ENCODE data around the gene CHCHD3.

CHCHD3 gene

DNA sequence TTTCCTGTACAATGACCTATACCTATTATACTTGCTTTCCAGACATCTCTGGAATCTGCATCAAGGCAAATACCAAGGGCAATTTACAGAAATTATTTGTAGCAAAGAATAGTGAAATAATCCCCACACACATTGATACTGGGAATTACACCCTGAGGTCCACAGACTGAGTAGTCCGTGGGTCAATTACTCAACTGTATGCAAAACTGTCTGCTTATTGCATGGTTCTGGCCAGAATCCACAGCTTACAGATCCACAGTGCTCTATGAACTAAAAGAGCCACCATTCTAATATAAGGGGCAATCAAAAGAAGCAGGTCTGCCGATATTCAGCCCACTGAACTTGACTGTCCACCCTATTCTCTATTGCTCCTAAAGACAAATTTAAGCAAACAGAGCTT, 5.7 kb downstream of the CHCHD3 start:
- DNase-seq, result no peak

DNA sequence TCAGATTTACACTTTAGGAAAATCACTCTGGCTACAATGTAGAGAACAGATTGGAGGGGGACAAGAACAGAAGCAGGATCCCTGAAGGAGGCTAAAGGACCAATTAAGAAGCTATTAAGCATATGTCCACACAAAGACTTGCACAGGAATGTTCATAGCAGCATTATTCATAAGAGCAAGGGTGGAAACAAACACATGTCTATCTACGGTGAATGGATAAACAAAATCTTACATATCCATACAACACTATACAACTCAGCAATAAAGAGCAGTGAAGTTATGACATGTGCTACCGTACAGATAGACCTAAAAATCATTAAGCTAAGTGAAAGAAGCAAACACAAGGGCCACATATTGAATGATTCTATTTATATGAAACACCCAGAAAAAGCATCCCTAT, 10.4 kb downstream of the CHCHD3 start:
- DNase-seq, result no peak

DNA sequence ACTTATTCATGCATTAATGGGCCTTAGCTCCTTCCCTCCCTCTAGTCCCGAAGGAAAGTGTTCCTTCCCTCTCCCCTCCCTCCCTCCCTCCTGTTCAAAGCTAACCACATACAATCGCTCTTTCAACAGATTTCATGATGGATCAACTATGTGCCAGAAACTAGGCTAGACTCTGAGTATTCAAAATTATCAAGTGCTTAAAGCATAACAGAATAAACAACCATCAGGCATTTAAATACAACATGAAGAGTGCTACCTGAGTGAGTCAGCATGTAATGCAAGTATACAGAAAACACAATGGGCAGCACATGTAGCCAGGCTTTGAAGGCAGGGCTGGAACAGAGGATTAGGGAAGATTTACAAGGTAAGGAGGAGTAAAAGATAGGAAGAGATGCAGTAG, 11.3 kb downstream of the CHCHD3 start:
- DNase-seq, result peak; percentile 43

DNA sequence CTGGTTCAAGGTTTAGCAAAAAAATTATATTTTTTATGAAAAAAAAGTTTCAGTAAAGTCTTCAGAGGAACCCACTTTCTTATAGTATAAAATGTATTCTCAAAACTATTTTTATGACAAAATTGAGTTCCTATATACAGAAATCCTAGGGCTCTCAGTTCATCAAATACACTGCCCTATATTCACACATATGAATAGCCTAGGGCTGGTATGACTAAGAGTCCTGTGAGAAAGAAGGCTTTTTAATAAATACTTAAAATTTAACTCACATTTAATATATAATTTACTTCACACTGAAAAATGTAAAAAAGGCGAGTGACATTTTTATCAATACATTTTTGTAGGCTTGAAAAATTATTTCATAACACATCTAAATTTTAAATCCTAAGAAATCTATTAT, 16.6 kb downstream of the CHCHD3 start:
- no peak for DNase-seq

DNA sequence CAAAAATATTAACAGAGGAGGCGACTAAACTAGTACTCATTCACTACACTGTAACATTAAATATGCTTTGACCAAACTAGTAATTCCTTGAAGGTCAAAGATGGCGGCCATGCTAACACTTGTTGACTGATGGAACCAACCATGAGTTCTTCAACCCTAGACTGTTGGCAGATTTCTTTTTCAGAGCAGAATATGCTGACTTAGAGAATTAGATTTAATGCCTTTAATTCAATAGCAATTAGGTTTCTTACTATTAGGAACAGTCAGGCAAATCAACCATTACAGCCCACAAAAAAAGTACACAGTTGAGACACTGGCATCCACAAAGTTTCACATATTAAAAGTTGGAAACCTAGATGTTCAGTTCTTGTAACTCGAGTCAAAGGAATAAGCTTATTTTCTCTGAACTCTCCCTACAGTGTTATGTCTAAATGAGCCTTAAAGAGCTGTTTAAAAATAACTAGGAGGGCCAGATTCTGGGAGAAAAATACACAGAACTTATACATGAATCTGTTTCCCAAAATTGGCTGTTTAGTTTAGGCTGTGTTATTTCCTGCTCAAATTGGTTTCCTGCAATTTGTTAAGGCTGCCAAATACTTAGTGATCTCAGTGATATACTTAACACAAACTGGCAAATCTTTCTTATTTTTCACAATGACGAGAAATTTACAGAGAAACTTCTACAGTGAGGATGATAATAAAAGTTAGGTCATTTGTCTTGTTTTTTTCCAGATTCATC, 17.6 kb downstream of the CHCHD3 start:
- DNase-seq, result no peak

DNA sequence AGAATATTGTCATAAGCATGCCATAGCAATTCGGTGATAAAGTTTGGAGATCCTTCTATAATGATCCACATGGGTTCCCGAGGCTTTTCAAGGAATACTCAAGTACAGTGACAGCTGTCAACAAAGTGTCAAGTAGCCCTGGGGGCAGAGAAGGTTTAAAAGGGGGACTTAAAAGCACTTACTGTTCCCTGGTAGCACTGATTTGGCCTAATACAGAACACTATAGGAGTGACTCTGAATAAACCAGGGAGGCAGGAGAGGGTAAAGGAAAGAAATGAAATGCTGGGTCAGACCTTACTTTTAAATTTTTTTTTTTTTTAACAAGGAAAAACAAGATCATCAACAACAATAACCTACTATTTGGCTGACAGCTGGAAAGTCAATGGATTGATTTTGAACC, 20.1 kb downstream of the CHCHD3 start:
- DNase-seq, result no peak

DNA sequence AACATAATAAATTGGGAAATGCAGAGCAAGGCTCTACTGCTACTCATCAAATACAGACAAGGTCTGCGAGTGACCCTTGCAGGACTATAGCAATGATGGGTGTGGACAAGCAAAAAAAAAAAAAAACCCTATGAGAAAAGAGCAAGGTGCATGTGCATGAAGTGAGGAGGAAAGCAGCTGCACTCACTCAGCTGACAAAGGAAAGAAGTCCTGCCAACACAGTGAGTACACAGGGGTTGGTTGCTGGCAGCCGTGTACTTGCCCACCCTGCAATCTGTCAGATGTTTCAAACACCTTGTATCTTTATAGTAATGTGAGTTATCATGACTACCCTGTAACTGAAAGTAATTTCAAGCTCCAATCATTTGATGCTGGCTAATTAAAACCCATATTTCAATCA, 20.5 kb downstream of the CHCHD3 start:
- peak; percentile 3 for DNase-seq

DNA sequence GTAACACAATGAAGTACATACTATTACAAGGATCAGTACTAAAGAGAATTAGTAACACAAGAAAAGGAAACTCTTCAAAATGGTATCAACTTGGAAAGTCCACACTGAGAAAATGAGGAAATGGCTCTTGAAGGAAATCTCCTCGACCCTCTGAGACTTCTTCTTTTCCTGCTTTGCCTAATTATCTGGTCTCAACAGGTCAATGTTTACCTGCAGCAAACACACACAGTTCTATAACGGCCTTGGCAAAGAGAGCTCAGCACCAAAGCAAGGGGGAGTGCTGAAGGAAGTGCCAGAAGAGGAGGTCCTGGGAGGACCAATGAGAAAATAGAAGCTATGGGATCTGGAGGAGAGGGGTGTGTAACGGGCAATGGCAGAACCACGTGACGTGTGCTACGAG, 21.9 kb downstream of the CHCHD3 start:
- DNase-seq, result no peak

DNA sequence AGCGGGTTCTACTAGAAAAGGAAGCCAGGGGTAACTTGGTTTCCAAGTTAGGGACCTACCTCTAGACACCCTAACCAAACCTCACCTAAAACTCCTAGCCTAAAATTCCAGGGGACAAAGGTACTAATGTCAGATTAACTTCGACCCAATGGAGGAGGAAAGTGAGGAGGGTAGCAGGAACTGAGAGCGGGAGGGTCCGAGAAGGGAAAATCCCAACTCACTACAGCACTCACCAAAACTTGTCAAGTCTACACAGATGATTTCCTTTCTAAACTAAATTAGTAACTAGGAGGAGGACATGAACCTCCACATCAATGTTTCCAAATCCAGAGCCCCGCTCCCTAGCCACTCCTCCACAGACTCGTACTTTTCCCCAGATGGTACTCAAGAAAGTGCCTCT, 22.6 kb downstream of the CHCHD3 start:
- DNase-seq, result no peak

DNA sequence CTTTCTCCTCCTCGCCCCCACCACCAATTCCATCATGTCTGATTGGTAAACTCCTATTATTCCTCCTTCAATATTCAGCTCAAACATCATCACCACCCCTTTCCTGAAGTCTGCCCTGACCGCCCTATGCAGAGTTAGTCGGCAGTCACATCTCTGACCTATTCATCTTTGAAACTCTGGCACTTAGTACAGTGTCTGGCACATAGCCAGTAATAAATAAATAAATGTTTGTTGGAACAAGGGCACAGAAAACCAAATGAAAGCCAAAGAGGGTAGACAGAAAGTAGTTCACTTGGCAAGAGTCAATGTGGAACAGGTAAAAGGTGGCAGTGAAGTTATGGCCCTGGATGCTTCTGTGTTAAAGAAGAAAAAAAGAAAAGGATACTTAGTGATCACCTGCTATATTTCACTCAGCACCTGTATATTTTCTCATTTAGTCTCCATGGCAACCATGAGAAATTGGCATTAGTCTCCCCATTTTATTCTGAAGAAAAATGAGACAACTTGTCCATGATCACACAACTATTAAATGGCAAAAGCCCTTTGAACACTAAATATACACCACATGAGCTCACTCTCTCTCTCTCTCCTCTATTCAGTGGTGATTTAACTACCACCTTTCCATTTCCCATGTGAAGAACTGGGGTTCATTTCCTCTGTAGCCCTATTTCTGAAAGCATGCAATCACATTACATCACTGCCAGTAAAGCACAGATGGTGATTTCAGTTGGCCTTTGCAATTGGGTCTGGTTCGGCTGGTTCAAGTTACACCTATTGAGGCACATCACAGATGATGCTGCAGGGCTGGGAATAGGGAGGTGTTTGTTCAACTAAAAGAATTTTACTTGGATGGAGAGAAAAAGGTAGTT, 25.3 kb downstream of the CHCHD3 start:
- peak; percentile 39 for DNase-seq

DNA sequence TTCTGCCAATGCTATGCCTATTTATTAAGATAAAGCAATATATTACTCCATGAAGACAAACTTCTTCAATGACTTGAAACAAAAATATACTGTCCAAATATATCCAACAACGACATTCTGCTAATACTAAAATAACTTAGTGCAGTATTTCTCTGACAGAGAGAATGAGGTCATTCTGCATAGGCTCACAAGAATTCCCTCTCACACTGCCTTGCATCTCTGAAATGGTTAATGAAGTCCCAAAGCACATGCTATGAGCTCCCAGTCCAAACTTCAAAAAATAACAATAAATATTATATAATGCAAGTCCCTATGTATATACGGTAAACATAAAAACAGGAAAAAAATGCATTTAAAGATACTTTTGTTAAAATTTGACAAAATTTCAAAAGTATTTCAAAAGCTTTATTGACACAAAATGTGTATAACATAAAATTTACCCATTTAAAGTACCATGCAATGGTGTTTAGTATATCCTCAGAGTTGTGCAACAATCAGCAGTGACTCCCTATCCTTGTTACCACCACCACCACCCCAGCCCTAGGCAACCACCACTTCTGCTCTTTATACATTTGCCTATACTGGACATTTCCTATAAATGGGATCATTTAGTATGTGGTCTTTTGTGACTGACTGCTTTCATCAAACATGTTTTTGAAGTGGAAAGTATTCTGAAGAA, 27.6 kb downstream of the CHCHD3 start:
- DNase-seq, result no peak

DNA sequence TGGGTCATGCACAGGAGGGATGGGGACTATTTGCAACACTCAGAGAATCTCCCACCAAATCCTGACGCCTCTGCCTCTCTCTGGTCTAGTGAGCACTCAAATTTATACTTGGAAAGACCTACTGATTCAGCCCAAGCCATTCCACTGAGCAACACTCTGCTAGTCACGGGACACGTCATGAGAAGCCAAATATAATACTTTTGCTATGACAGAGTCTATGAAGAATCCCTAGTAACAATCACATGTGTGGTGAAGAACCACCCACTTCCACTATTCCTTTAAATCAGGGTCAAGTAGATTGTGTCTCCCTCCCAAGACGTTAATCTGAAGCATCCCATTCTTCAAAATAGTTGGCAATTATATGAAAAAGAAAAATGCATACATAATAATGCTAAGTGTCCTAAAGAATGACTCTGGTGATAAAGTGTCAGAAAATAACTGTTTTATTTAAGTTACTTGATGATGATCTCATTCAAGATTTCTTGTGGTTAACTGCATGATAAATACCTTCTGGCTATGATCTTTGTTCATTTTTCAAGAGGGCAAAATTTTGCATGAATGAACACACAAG, 28.5 kb downstream of the CHCHD3 start:
- DNase-seq, result no peak

DNA sequence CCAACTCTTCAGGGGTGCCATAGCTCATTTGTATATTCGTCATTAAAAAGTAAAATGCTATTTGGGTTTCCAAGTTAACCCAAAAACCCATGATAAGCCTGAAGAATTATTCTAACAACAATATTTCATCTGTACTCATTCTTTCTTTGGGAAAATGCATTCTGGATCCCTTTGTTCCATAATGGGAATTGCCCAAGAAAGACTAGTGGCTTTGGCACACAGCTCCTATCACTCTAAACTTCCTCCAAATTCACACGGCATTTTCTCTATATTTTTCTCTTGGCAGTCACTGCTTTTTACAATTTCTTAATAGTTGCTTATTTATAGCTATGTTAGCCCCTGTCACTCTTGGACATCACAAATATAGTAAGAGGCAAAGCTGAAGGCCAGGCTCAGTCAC, 29.1 kb downstream of the CHCHD3 start:
- DNase-seq, result no peak

DNA sequence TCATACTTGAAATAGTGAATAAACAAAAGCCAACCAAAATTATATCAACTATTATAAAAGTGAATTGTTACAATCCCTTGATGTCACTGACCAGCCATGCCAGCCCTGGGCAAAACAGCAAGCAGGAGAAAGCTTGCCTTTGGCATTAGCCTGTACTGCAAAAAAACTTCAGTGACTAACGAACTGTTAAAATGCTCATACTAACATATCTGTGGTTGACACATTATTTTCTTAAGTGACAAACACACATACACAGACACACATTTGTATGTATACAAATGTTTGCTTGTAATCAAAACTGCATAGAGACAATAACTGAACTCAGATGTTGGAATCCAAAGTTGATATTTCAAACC, 29.5 kb downstream of the CHCHD3 start:
- no peak for DNase-seq

DNA sequence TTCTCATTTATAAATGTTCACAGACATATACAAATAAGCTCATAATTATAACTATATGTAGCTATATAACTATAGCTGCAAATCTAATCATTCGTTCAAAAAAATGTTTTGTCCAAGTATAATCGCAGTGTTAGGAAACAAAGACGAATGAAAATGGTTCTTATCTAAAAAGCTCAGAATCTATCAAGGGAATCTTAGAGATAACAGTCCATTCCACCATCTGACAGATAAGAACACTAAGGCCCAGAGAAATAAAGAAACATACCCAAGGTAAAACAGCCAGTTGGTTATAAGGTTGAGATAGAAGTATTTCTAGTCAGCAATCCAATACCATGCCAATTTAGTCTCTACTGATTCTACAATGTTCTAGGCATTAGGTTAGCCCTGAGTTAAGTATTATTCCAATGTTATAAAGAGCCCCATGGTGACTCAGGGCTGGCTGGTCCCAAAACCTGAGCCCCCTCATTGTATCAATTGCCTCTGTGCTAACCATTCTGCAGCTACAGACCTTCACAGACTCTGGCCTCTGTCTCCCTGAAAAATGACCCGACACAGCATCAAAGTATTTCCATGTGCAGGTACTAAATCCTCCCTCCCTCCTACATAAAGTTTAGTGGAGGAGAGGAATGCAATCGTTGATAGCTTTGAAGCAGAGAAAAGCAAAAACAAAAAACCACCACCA, 30.0 kb downstream of the CHCHD3 start:
- DNase-seq, result no peak

DNA sequence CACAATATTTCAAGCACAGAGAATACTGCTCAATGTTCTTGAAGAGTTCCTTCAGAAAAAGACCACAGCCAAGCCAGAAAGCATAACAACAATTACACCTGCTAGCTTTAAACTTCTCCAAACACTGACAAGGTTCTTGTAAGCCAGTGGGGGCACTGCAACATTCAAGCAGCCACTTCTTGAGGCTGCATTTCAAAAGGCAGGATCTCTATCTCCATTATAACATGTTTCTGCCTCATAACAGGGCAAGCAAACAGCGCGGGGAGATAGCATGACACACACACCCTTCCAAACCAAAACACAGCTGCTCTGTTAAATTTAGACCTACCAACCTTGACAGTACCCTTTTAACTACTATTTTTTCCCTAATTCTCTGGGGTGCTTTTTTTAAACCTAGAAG, 30.8 kb downstream of the CHCHD3 start:
- peak; percentile 35 for DNase-seq

DNA sequence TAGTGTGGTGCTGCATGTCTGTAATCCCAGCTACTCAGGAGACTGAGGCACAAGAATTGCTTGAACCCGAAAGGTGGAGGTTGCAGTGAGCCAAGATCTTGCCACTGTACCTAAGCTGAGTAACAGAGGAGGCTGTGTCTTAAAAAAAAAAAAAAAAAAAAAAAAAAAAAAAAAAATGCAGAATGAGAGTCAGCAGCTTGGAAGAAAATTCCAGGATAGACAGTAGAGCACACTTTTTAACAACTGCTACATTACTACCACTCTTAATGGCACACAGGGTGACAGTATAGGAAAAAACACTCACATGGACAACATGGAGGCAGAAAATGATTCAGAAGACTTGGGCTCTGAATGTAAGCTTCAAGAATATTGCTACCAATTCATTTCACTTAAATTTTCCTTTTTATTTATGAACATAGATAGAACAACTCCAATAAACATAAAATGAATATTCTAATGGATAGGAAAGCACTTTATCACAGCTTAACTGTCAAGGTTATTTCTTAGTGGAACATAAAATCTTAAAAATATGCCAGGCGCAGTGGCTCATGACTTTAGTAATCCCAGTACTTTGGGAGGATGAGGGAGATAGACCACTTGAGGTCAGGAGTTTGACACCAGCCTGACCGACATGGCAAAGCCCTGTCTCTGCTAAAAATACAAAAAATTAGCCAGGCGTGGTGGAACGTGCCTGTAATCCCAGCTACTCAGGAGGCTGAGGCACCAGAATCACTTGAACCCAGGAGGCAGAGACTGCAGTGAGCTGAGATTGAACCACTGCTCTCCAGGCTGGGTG, 31.5 kb downstream of the CHCHD3 start:
- DNase-seq, result no peak

DNA sequence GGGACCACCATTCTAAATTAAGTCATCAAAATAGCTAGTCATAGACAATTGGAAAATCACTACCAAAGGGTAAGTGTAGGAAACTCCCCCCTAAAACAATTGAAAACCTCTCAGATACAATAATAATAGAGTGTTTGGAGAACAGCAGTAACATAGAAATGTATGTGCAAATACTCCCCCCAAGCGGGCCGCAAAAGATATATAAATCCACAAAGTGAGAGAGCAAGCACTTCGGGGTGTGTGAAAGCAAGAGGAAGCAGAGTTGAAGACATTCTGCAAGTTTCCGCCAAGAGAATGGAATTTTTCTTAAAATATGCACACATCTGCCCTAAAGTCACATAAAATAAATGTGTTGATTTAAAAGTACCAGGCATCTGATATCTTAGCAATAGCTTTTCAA, 33.3 kb downstream of the CHCHD3 start:
- no peak for DNase-seq

DNA sequence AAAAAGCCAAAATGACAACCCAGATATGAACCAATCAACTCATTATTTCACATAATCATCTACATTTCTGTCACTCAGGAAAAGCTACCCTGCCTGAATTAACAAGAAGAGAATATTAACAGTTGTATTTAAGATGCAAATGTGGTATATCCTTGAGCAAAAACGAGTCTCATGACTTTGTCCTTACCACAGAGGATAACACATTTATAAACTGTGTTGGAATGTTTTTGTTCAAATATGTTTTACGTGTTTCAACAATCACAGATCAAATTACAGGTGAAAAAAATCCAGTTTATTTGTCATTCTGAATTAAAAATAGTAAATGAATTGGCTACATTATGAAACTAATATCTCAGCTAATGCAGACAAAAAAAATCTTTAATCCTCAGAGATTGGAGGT, 34.6 kb downstream of the CHCHD3 start:
- no peak for DNase-seq

DNA sequence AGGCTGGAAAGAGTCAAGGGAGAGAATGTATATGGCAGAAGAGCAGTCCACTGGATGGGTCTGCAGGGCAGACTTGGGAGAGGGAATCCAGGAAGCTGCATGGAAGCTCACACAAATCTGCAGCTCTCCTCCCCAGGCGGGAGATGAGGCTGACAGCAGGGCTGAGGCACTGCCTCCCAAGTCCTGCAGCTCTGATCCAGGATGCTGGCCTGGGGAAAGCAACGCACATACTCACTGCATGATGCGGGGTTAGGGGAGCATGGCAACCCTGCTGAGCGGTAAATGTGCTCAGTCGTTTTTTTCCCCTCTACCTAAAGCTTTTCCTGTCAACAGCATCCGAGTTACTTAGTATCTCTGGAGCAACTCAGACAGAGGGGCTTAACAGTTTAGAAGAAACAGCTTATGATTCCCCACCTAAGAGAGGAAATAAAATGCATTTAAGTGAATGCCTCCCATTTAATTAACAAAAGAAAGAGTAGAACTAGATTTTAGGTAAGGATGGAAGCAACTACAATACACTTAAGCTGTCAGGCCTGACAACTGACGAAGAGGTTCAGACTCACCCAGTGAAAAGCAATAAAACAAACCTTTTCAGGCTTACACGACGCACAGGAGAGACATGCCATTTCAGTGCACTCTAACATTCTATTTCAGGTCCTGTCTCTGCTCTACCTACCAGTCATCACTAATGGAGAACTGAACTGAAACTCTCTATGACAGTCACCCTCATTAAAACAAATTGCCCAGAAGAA, 37.0 kb downstream of the CHCHD3 start:
- no peak for DNase-seq

DNA sequence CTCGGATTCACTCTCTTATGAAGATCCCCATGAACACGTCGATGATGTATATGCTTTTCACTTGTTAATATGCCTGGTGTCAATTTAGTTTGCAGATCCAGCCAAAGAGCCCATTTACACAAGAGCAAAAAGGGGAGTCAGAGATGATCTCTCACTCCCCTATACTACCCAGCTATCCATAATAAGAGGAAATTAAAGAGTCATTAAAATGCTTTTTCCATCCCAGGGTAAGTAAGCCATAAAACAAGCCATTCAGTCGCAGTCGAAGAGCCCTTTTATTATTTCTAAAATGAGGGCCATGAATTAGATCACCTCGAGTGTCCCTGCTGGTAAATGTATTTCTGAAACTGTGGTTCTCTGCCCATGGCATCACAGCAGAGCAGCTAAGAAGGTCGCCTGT, 41.2 kb downstream of the CHCHD3 start:
- DNase-seq, result no peak

Data from NCI-H345 (cell line).